H9 (cell line): ENCODE measurements around the gene PTP4A1. TPM values are rescaled to one million over a fixed set of nuclear protein-coding genes. Genes with fewer than 3 reads are reported as not detected.

Experiments
- DNase-seq: peaks from one replicate; pipeline ENCODE4 v3.0.0-alpha.2; 2017
- H2AFZ ChIP-seq: one replicate; pipeline ENCODE4 v1.6.1; 2013; ENCODE audit warnings: mild to moderate bottlenecking, low read length, control low read depth, moderate library complexity
- H2AK5ac ChIP-seq: 2 replicates; pipeline ENCODE4 v1.6.1; 2013; ENCODE audit warnings: low read length, control low read depth, mixed read lengths; ENCODE audit not compliant: insufficient read length
- H2BK120ac ChIP-seq: one replicate; pipeline ENCODE4 v1.6.1; 2013; ENCODE audit warnings: low read depth, mild to moderate bottlenecking, low read length, control low read depth, inconsistent platforms; ENCODE audit not compliant: poor library complexity, severe bottlenecking
- H2BK12ac ChIP-seq: 2 replicates; pipeline ENCODE4 v1.6.1; 2013; ENCODE audit warnings: low read length, control low read depth, mixed read lengths, low read depth; ENCODE audit not compliant: insufficient read length
- H2BK15ac ChIP-seq: 2 replicates; pipeline ENCODE4 v1.6.1; 2013; ENCODE audit warnings: low read depth, low read length, control low read depth
- H2BK20ac ChIP-seq: one replicate; pipeline ENCODE4 v1.6.1; 2013; ENCODE audit warnings: low read depth, mild to moderate bottlenecking, low read length, control low read depth, inconsistent platforms; ENCODE audit not compliant: poor library complexity, severe bottlenecking
- H2BK5ac ChIP-seq: 2 replicates; pipeline ENCODE4 v1.6.1; 2013; ENCODE audit warnings: low read length, control low read depth, mixed read lengths; ENCODE audit not compliant: insufficient read length
- H3K14ac ChIP-seq: 2 replicates; pipeline ENCODE4 v1.6.1; 2013; ENCODE audit warnings: low read length, control low read depth; ENCODE audit not compliant: insufficient read depth
- H3K18ac ChIP-seq: 2 replicates; pipeline ENCODE4 v1.6.1; 2013; ENCODE audit warnings: low read depth, mild to moderate bottlenecking, mixed read lengths, low read length, control low read depth; ENCODE audit not compliant: insufficient read length
- H3K23ac ChIP-seq: 2 replicates; pipeline ENCODE4 v1.6.1; 2013; ENCODE audit warnings: low read length, control low read depth, mixed read lengths, low read depth; ENCODE audit not compliant: insufficient read length
- H3K23me2 ChIP-seq: 2 replicates; pipeline ENCODE4 v1.6.1; 2013; ENCODE audit warnings: low read depth, mild to moderate bottlenecking, mixed read lengths, low read length, control low read depth; ENCODE audit not compliant: insufficient read length, poor library complexity, severe bottlenecking
- H3K27ac ChIP-seq: 2 replicates; pipeline ENCODE4 v1.5.1; 2013; ENCODE audit warnings: low read length, control low read depth, mixed read lengths, low read depth; ENCODE audit not compliant: insufficient read length
- H3K27me3 ChIP-seq: 2 replicates; pipeline ENCODE4 v1.6.1; 2013; ENCODE audit warnings: low read length, control low read depth, inconsistent platforms; ENCODE audit not compliant: insufficient read depth
- H3K4ac ChIP-seq: 2 replicates; pipeline ENCODE4 v1.6.1; 2013; ENCODE audit warnings: low read depth, mild to moderate bottlenecking, control low read depth, inconsistent platforms, low read length, moderate library complexity
- H3K4me1 ChIP-seq: 2 replicates; pipeline ENCODE4 v1.6.1; 2013; ENCODE audit warnings: low read length, control low read depth, inconsistent platforms; ENCODE audit not compliant: insufficient read depth
- H3K4me2 ChIP-seq: 2 replicates; pipeline ENCODE4 v1.6.1; 2013; ENCODE audit warnings: low read length, control low read depth, mixed read lengths; ENCODE audit not compliant: insufficient read length, insufficient read depth
- H3K56ac ChIP-seq: 2 replicates; pipeline ENCODE4 v1.6.1; 2013; ENCODE audit warnings: low read depth, mild to moderate bottlenecking, mixed read lengths, low read length, control low read depth; ENCODE audit not compliant: insufficient read length
- H3K79me1 ChIP-seq: 2 replicates; pipeline ENCODE4 v1.6.1; 2013; ENCODE audit warnings: low read depth, mild to moderate bottlenecking, moderate library complexity, low read length, control low read depth, inconsistent platforms; ENCODE audit not compliant: insufficient read depth, poor library complexity, severe bottlenecking
- H3K79me2 ChIP-seq: 2 replicates; pipeline ENCODE4 v1.6.1; 2013; ENCODE audit warnings: low read length, control low read depth, inconsistent platforms; ENCODE audit not compliant: insufficient read depth
- H3K9ac ChIP-seq: 2 replicates; pipeline ENCODE4 v1.6.1; 2013; ENCODE audit warnings: low read length, control low read depth, mixed read lengths; ENCODE audit not compliant: insufficient read length; ENCODE audit errors: extremely low read depth
- H3K9me3 ChIP-seq: one replicate; pipeline ENCODE4 v1.6.1; 2013; ENCODE audit warnings: low read depth, low read length, inconsistent platforms; ENCODE audit not compliant: control insufficient read depth
- H3T11ph ChIP-seq: one replicate; pipeline ENCODE4 v1.6.1; 2013; ENCODE audit warnings: mild to moderate bottlenecking, low read length, control low read depth, inconsistent platforms
- H4K20me1 ChIP-seq: one replicate; pipeline ENCODE4 v1.6.1; 2013; ENCODE audit not compliant: control insufficient read depth, insufficient read length, insufficient read depth
- H4K5ac ChIP-seq: 2 replicates; pipeline ENCODE4 v1.6.1; 2013; ENCODE audit warnings: low read depth, mild to moderate bottlenecking, mixed read lengths, low read length, control low read depth; ENCODE audit not compliant: insufficient read length
- H4K8ac ChIP-seq: replicated peaks from 2 replicates; pipeline ENCODE4 v1.6.1; 2013; ENCODE audit warnings: low read length, control low read depth, mixed read lengths, low read depth; ENCODE audit not compliant: insufficient read length
- H4K91ac ChIP-seq: 2 replicates; pipeline ENCODE4 v1.6.1; 2013; ENCODE audit warnings: low read depth, mild to moderate bottlenecking, moderate library complexity, mixed read lengths, low read length, control low read depth; ENCODE audit not compliant: insufficient read length
- H3K27ac Mint-ChIP-seq, 3 experiments: 2 replicates in 2 of 3; 3 replicates in 1 of 3; pipeline ENCODE4 v1.8.0; 2020 to 2021; ENCODE audit warnings: mixed read lengths in 3 of 3, mild to moderate bottlenecking in 1 of 3, moderate library complexity in 1 of 3
- H3K27me3 Mint-ChIP-seq: 2 replicates; pipeline ENCODE4 v1.8.0; 2021; ENCODE audit warnings: low read depth, mild to moderate bottlenecking, moderate library complexity, mixed read lengths
- H3K36me3 Mint-ChIP-seq, 3 experiments: 2 replicates in 2 of 3; 3 replicates in 1 of 3; pipeline ENCODE4 v1.8.0; 2020 to 2021; ENCODE audit warnings: low read depth in 3 of 3, mixed read lengths in 3 of 3; ENCODE audit not compliant: insufficient read depth in 1 of 3
- H3K4me1 Mint-ChIP-seq, 2 experiments: 2 replicates each; pipeline ENCODE4 v1.8.0; 2020; ENCODE audit warnings: mixed read lengths in 2 of 2
- H3K4me3 Mint-ChIP-seq, 2 experiments: 2 replicates in 1 of 2; 3 replicates in 1 of 2; pipeline ENCODE4 v1.8.0; 2020 to 2021; ENCODE audit warnings: mild to moderate bottlenecking in 2 of 2, mixed read lengths in 2 of 2, moderate library complexity in 1 of 2
- H3K9me3 Mint-ChIP-seq, 2 experiments: 2 replicates in 1 of 2; 3 replicates in 1 of 2; pipeline ENCODE4 v1.8.0; 2020; ENCODE audit warnings: mild to moderate bottlenecking in 2 of 2, mixed read lengths in 2 of 2, moderate library complexity in 1 of 2
- CTCF ChIP-seq: fragments of 200-600 bp; sonication (generic); conservative IDR thresholded peaks from 3 replicates; pipeline ENCODE4 v1.8.0; 2021; ENCODE audit warnings: antibody characterized with exemption, mild to moderate bottlenecking
- WGBS: extraction: QIAGEN DNeasy Blood & Tissue Kit; methylation state at CpG from one replicate; pipeline ENCODE4 v1.1.7; 2013; ENCODE audit warnings: missing lambda C conversion rate, low lambda C conversion rate, mixed read lengths; ENCODE audit not compliant: insufficient read length; ENCODE audit errors: extremely low coverage; 5-methylcytosine and 5-hydroxymethylcytosine counted together
- total RNA-seq: library from RNA; stranded (reverse); gene quantifications from 2 replicates; pipeline ENCODE4 v1.2.1, GENCODE V29; 2021

PTP4A1 gene
- total RNA-seq, 1 experiment from 2014 or later: 85.9 TPM

DNA sequence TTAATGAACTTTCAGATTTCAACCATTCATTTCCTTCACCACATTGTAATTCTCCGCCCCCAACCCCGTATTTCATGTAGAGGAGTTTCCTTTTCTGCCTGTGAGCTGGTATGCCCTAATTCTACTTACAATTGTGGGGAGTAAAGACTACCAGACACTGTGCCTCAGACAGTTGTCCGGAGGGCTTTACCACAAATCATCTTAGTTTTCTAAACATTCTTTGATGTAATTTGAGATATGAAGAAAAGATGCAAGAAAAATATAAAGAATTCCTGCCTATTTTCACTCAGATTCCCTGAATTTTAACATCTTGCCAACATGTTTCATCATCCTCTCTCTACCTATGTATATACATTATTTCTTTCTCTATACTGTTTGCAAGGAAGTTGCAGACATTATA lies 28.3 kb upstream of the PTP4A1 start:
- H3K27ac ChIP-seq: no peak overlapping the region
- no peaks in the 10 kb centered on the region for H3K79me1 ChIP-seq
- no peaks in the 10 kb centered on the region for H3K23me2 ChIP-seq
- H4K5ac ChIP-seq: no peak overlapping the region
- H3K4ac ChIP-seq: no peak overlapping the region
- Mint-ChIP-seq H3K4me3 (no peak overlapping the region), H3K27ac (no peak overlapping the region), H3K4me1 (no peaks in the 10 kb centered on the region), H3K27me3 (peaks cover 45% of the 10 kb centered on the region), H3K9me3 (no peaks in the 10 kb centered on the region), H3K36me3 (no peaks in the 10 kb centered on the region)
- H2AFZ ChIP-seq: no peak overlapping the region
- H4K8ac ChIP-seq: no peak overlapping the region
- no peak overlapping the region for H2BK12ac ChIP-seq
- H4K91ac ChIP-seq: no peak overlapping the region
- no peak for TF ChIP-seq CTCF
- no peak overlapping the region for H3K18ac ChIP-seq
- H3K56ac ChIP-seq: no peak overlapping the region
- no peak overlapping the region for H2BK120ac ChIP-seq
- no peak overlapping the region for H2AK5ac ChIP-seq
- no peak overlapping the region for H2BK20ac ChIP-seq
- WGBS: no CpG with 5 or more reads among the region's 3 CpGs
- H3T11ph ChIP-seq: no peak overlapping the region
- no peak overlapping the region for H2BK15ac ChIP-seq
- no peak overlapping the region for H3K23ac ChIP-seq
- H3K27me3 ChIP-seq: no peaks in the 10 kb centered on the region
- H3K4me2 ChIP-seq: no peak overlapping the region
- no peak overlapping the region for H2BK5ac ChIP-seq
- no peaks in the 10 kb centered on the region for H3K9me3 ChIP-seq
- H4K20me1 ChIP-seq: no peaks in the 10 kb centered on the region
- H3K14ac ChIP-seq: no peak overlapping the region
- no peak overlapping the region for H3K9ac ChIP-seq
- no peaks in the 10 kb centered on the region for H3K4me1 ChIP-seq
- no peaks in the 10 kb centered on the region for H3K79me2 ChIP-seq
- no peak for DNase-seq
